AG09309 (cell line): ENCODE results near the gene CHURC1.

Source experiments
- DNase-seq: peaks from one replicate; pipeline ENCODE4 v3.0.0-alpha.2; 2010; ENCODE audit warnings: low read depth
- H3K4me3 ChIP-seq: 2 replicates; pipeline ENCODE4 v1.5.1; 2011; ENCODE audit warnings: mild to moderate bottlenecking, low read depth, low read length, moderate library complexity; ENCODE audit not compliant: control insufficient read depth
- CTCF ChIP-seq: IDR thresholded peaks from 2 replicates; pipeline ENCODE4 v1.5.1; 2011; ENCODE audit warnings: mild to moderate bottlenecking, low read depth, low read length, inconsistent platforms; ENCODE audit not compliant: insufficient read depth, control insufficient read depth; ENCODE audit errors: missing control alignments

The CHURC1 gene

DNA sequence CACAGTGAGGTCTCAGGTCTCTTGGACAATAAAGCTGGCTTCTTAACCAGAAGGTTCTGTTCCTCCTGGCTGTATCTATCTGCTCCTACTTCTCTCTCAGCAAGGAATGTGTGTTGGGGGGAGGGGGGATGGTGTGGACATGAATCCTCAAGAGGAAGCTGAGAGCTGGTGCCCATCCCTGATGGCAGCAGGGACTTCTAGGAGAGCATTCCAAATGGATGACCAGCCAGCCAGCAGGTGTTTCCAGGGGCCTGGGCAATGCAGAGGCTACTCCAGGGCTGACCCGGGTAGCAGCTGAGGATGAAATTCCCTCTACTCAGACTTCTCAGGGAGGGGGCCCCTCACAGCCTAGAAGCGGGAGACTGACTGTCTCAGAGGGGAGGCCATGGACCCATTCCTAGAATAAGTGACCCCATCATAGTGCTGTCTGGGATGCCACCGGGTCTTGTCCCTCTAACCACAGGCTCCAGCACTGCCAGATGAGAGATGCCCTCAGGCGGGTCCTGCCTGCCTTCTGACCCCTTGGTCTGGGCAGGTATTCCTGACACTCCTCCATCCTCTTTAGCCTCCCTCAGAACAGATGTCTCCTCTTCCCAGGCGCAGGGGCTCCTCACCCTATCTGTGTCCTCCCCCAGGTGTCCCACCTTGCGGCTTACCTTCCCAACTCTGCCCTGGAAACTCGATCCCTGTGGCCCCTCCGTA is 56.7 kb downstream of the CHURC1 start:
- DNase-seq, result no peak
- TF ChIP-seq CTCF, result no peak
- H3K4me3 ChIP-seq, result peak overlapping the region; percentile 67

DNA sequence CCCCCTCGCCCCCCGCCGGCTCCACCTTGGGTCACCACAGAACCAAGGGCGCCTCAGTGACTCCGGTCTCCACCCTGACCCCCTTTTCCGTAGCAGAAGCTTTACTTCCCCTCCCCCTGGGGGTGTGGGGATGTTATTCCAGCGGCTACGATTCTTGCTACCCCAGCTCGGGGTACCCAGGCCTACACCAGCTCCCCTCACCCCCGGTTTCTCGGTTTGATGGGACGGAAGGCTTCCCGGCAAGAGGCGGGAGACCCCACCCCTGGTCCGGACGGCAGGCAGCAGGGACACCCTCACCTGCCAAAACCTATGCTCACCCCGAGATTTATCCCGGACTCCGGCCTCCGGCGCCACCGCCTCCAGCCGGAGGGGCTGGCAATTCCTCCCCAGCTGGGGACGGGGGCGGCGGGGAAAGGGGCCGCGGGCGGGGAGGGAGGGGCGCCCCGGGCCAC is 57.3 kb downstream of the CHURC1 start:
- no peak for TF ChIP-seq CTCF
- H3K4me3 ChIP-seq, result peak overlapping the region; percentile 67
- DNase-seq, result no peak

DNA sequence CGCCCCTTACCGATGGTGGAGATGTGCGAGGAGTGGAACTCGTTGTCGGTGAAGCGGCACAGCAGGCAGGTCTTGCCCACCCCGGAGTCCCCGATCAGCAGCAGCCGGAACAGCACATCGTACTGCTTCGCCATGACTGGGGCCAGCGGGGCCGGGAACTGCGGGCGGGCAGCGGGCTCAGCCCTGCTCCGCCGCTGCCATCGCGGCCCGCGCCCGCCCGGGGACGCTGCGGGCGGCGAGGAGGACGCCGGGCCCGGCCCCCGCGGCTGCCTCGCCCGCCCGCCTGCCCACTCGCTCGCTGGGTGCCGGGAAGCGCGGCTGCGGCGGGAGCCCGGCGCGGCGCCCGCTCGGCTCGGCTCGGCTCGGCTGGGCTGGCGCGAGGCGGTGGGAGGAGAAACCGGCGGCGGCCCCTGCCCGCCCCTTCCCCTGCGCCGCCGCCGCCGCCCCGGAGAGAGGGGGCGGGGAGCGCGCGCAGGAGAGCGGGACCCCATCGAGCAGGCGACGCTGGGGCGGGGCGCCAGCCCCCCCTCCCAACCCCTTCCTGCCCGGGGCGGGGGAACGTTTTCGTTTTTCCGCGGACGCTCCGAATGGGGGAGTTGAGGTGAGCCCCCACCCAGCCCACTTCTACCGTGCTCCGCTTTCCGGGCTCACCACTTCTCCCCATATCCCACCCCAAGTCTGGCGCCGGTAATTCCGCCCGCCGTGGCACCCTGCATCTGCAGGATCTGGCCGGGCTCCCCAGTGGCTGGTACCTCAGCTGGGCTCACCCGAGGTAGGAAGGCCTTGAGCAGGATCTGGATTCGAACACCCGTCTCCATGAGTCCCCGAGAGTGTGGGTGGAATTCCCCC is 57.9 kb downstream of the CHURC1 start, which contains the start of gene RAB15:
RAB15 (minus strand) TSS at position 394 of the 849 bp plus-strand sequence; CDS start at position 134, 260 bp downstream.
- no peak for TF ChIP-seq CTCF
- DNase-seq, result no peak
- H3K4me3 ChIP-seq, result peak within 1 kb of the TSS; percentile 67

DNA sequence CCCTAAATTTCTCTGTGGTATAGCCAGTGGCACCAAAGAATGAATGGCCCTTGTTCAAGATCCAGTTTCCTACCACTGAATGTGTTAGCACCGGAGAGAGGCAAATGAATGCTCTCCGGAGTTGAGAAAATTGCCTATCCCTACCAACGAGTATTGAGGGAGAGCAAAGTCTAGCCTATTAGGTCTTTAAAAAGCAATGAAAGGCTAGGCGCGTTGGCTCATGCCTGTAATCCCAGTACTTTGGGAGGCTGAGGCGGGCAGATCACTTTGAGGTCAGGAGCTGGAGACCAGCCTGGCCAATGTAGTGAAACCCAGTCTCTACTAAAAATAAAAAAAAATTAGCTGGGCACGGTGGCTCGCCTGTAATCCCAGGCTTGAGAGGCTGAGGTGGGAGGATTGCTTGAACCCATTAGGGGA is 58.8 kb downstream of the CHURC1 start:
- no peak overlapping the region for H3K4me3 ChIP-seq
- DNase-seq, result no peak

DNA sequence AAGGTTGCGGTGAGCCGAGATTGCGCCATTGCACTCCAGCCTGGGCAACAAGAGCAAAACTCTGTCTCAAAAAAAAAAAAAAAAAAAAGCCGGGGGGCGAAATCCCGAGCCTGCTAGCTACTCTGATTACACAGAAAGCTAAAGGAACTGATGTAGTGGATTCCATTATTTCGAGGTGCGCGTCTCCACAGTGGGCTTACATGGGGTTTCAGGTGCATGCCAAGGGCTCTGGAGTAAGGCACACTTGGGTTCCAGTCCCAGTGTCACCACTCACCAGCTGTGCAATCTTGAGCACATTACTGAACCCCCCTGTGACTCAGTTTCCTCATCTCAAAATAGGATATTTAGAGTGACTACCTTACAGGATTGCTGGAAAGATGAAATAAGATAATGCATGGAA is 59.6 kb downstream of the CHURC1 start:
- TF ChIP-seq CTCF, result no peak
- no peak overlapping the region for H3K4me3 ChIP-seq
- no peak for DNase-seq

More for the DNA sequence above, 58.8 kb downstream of the CHURC1 start:
- no peak for TF ChIP-seq CTCF

GRCh38 chr14:64974563-64974962 is 60.3 kb downstream of the CHURC1 start:
- no peak for TF ChIP-seq CTCF
- no peak overlapping the region for H3K4me3 ChIP-seq
- no peak for DNase-seq
